NB4 (cell line): Measurements from ENCODE around the gene MBNL2.

ENCODE experiments used
- CTCF ChIP-seq: IDR thresholded peaks from one replicate; pipeline ENCODE4 v1.5.1; 2012; ENCODE audit warnings: low read depth, low read length
- MAX ChIP-seq: IDR thresholded peaks from 2 replicates; pipeline ENCODE4 v1.6.1; 2011; ENCODE audit warnings: low read depth, low read length
- POLR2A ChIP-seq: IDR thresholded peaks from 2 replicates; pipeline ENCODE4 v1.6.1; 2011; ENCODE audit warnings: mild to moderate bottlenecking; ENCODE audit not compliant: insufficient read length; ENCODE audit errors: extremely low read depth

- TF ChIP-seq CTCF (no peak), POLR2A (no peak), MAX (no peak)
Observed at GRCh38 chr13:97225533-97225932, 3.4 kb downstream of the MBNL2 start.
